ENCODE measurements around the gene DSCAM. TPM values are rescaled to one million over a fixed set of nuclear protein-coding genes. Genes with fewer than 3 reads are reported as not detected.

The DSCAM gene
- total and polyA plus RNA-seq, 3 donors from 2014 or later, result 0.70 to 2.3 (median 2.0) TPM

- Histone ChIP-seq H3K27ac (no peak overlapping the region), H3K9me3 (no peaks in the 10 kb centered on the region), H3K36me3 (ENCODE audit: low read depth, missing control alignments) (no peaks in the 10 kb centered on the region), H3K4me3 (no peak overlapping the region), H3K27me3 (no peaks in the 10 kb centered on the region), H3K4me1 (no peaks in the 10 kb centered on the region)
- DNase-seq, result peak; percentile 56
- TF ChIP-seq POLR2A (IDR thresholded peaks at IDR 0.05), result no peak
- peak in 2 of 3 experiments; percentile 22 to 41 for TF ChIP-seq CTCF (IDR thresholded peaks at IDR 0.05)
- 92 to 93% methylated on average over 1 of the region's 1 CpG for WGBS, 2 donors
- intact Hi-C loops (cut with DNase I; ENCODE audit: low total_unique reads), result no loop called here
Measured at GRCh38 chr21:40466893-40467483, 380.0 kb downstream of the DSCAM start.

- intact Hi-C loops (cut with DNase I; ENCODE audit: low total_unique reads), result no loop called here
- Histone ChIP-seq H3K4me1 (no peaks in the 10 kb centered on the region), H3K9me3 (no peaks in the 10 kb centered on the region), H3K4me3 (no peak overlapping the region), H3K27me3 (no peaks in the 10 kb centered on the region), H3K27ac (no peak overlapping the region), H3K36me3 (ENCODE audit: low read depth, missing control alignments) (no peaks in the 10 kb centered on the region)
- TF ChIP-seq POLR2A (IDR thresholded peaks at IDR 0.05) (no peak), CTCF (IDR thresholded peaks at IDR 0.05) (no peak)
- no peak for DNase-seq
- 94 to 98% methylated on average over 7 of the region's 7 CpGs for WGBS, 2 donors
Measured at GRCh38 chr21:40465382-40465781, 381.6 kb downstream of the DSCAM start.

- H3K4me3 ChIP-seq, result no peak overlapping the region
- H3K36me3 ChIP-seq (ENCODE audit: low read depth, missing control alignments), result no peaks in the 10 kb centered on the region
- WGBS, 2 donors, result 98 to 100% methylated on average over 2 of the region's 2 CpGs
- TF ChIP-seq CTCF (IDR thresholded peaks at IDR 0.05) (no peak), POLR2A (IDR thresholded peaks at IDR 0.05) (no peak)
- no peaks in the 10 kb centered on the region for H3K27me3 ChIP-seq
- no peak for DNase-seq
- no peaks in the 10 kb centered on the region for H3K9me3 ChIP-seq
- intact Hi-C loops (cut with DNase I; ENCODE audit: low total_unique reads), result no loop called here
- no peaks in the 10 kb centered on the region for H3K4me1 ChIP-seq
- H3K27ac ChIP-seq, result no peak overlapping the region
Measured at GRCh38 chr21:40463176-40463575, 383.8 kb downstream of the DSCAM start.

GRCh38 chr21:40461008-40461407 is 385.9 kb downstream of the DSCAM start:
- Histone ChIP-seq H3K27me3 (no peaks in the 10 kb centered on the region), H3K36me3 (ENCODE audit: low read depth, missing control alignments) (no peaks in the 10 kb centered on the region), H3K9me3 (no peaks in the 10 kb centered on the region), H3K4me3 (no peak overlapping the region), H3K27ac (no peak overlapping the region), H3K4me1 (no peaks in the 10 kb centered on the region)
- WGBS, 2 donors, result 81 to 90% methylated on average over 1 of the region's 1 CpG
- DNase-seq, result no peak
- intact Hi-C loops (cut with DNase I; ENCODE audit: low total_unique reads), result no loop called here
- no peak for TF ChIP-seq CTCF (IDR thresholded peaks at IDR 0.05)
- no peak for TF ChIP-seq POLR2A (IDR thresholded peaks at IDR 0.05)

- H3K36me3 ChIP-seq (ENCODE audit: low read depth, missing control alignments), result no peaks in the 10 kb centered on the region
- intact Hi-C loops (cut with DNase I; ENCODE audit: low total_unique reads), result no loop called here
- 82 to 85% methylated on average over 2 of the region's 2 CpGs for WGBS, 2 donors
- no peaks in the 10 kb centered on the region for H3K9me3 ChIP-seq
- DNase-seq, result no peak
- H3K4me3 ChIP-seq, result no peak overlapping the region
- no peak overlapping the region for H3K27ac ChIP-seq
- H3K4me1 ChIP-seq, result no peaks in the 10 kb centered on the region
- no peaks in the 10 kb centered on the region for H3K27me3 ChIP-seq
- TF ChIP-seq POLR2A (IDR thresholded peaks at IDR 0.05) (no peak), CTCF (IDR thresholded peaks at IDR 0.05) (no peak)
Measured at GRCh38 chr21:40457741-40458140, 389.2 kb downstream of the DSCAM start.
